A549 (cell line): ENCODE results near the gene MCAM. TPM values are rescaled to one million over a fixed set of nuclear protein-coding genes. Genes with fewer than 3 reads are reported as not detected.

Experiments used
- ATAC-seq, 2 experiments: fragments of 200-7000 bp in 1 of 2; fragments of >200 bp in 1 of 2; cut with Nextera tagmentation in 1 of 2; cut with Tn5 transposase in 1 of 2; 3 replicates each; pipeline versions ENCODE4 v1.8.0 to v1.9.1; 2018 to 2020; ENCODE audit warnings: mild to moderate bottlenecking in 1 of 2, moderate library complexity in 1 of 2
- CTCF ChIA-PET: fragments of 300-600 bp; sonication (Branson Sonifier 250); formaldehyde crosslinking; extraction: SDS; loops from one replicate; lab custom pipeline; 2021; ENCODE audit warnings: antibody characterized with exemption, inconsistent platforms; lab: Yijun Ruan, JAX
- POLR2A ChIA-PET: fragments of 350-600 bp; formaldehyde crosslinking; extraction: SDS; loops from one replicate; lab custom pipeline; 2021; ENCODE audit warnings: antibody characterized with exemption, inconsistent platforms; lab: Yijun Ruan, JAX
- DNase-seq, 2 experiments: peaks; one replicate each; pipeline versions ENCODE4 v3.0.0 to v3.0.0-alpha.2; 2011 to 2016; ENCODE audit warnings: low read depth in 1 of 2, low spot score in 1 of 2
- FAIRE-seq: peaks from 2 replicates; lab custom pipeline; 2011; peaks lifted over from hg19 to GRCh38; lab: Jason Lieb, UNC
- H3K27ac ChIP-seq, 2 experiments: fragments of >200 bp; sonication (Bioruptor Twin); formaldehyde crosslinking; 3 replicates each; pipeline ENCODE4 v1.5.1; 2016 to 2017
- H3K4me1 ChIP-seq: fragments of >200 bp; sonication (Bioruptor Twin); formaldehyde crosslinking; 3 replicates; pipeline ENCODE4 v1.6.1; 2016
- H3K4me2 ChIP-seq: fragments of >200 bp; sonication (Bioruptor Twin); formaldehyde crosslinking; 3 replicates; pipeline ENCODE4 v1.6.1; 2016
- H3K4me3 ChIP-seq: fragments of >200 bp; sonication (Bioruptor Twin); formaldehyde crosslinking; 3 replicates; pipeline ENCODE4 v1.5.1; 2016
- H3K9me3 ChIP-seq: fragments of >200 bp; sonication (Bioruptor Twin); formaldehyde crosslinking; 3 replicates; pipeline ENCODE4 v1.6.1; 2016
- CBX8 ChIP-seq: fragments of 200-600 bp; sonication (generic); IDR thresholded peaks from 2 replicates; pipeline ENCODE4 v1.6.1; 2016
- CEBPB ChIP-seq, 2 experiments: fragments of >200 bp in 1 of 2; sonication (Bioruptor Twin) in 1 of 2; formaldehyde crosslinking in 1 of 2; IDR thresholded peaks; 2 replicates each; pipeline ENCODE4 v1.6.1; 2012 to 2016
- EHF ChIP-seq: fragments of 250-450 bp; sonication (Bioruptor Pico); IDR thresholded peaks from 2 replicates; pipeline ENCODE4 v1.5.0; 2020; ENCODE audit warnings: mild to moderate bottlenecking
- EHMT2 ChIP-seq: fragments of 200-600 bp; sonication (generic); IDR thresholded peaks from 2 replicates; pipeline ENCODE4 v1.6.1; 2016; ENCODE audit warnings: antibody characterized with exemption, low read depth, mild to moderate bottlenecking, moderate library complexity
- ESRRA ChIP-seq: fragments of 150-350 bp; IDR thresholded peaks from 2 replicates; pipeline ENCODE4 v1.6.1; 2014; ENCODE audit warnings: mild to moderate bottlenecking, low read length, borderline replicate concordance
- FOSB ChIP-seq: fragments of 250-450 bp; sonication (Bioruptor Pico); IDR thresholded peaks from 2 replicates; pipeline ENCODE4 v1.5.0; 2020; ENCODE audit warnings: mild to moderate bottlenecking, moderate library complexity
- FOSL2 ChIP-seq, 2 experiments: fragments of 450-650 bp in 1 of 2; fragments of >200 bp in 1 of 2; sonication (Bioruptor Twin) in 1 of 2; formaldehyde crosslinking; IDR thresholded peaks; 2 replicates each; pipeline versions ENCODE4 v1.5.0 to v1.6.1; 2016 to 2020; ENCODE audit warnings: mild to moderate bottlenecking in 1 of 2, moderate library complexity in 1 of 2
- GATA3 ChIP-seq: IDR thresholded peaks from 2 replicates; pipeline ENCODE4 v1.6.1; 2012; ENCODE audit warnings: borderline replicate concordance
- HEYL ChIP-seq: fragments of 250-450 bp; sonication (Bioruptor Pico); IDR thresholded peaks from 2 replicates; pipeline ENCODE4 v1.8.0; 2021; ENCODE audit warnings: mild to moderate bottlenecking, moderate library complexity
- HOXA7 ChIP-seq: fragments of 250-450 bp; sonication (Bioruptor Pico); IDR thresholded peaks from 2 replicates; pipeline ENCODE4 v1.5.0; 2020; ENCODE audit warnings: mild to moderate bottlenecking, moderate library complexity
- JUN ChIP-seq, 2 experiments: fragments of >200 bp; sonication (Bioruptor Twin); formaldehyde crosslinking; IDR thresholded peaks; 2 replicates in 1 of 2; 3 replicates in 1 of 2; pipeline ENCODE4 v1.6.1; 2016 to 2017
- MYC ChIP-seq: IDR thresholded peaks from 2 replicates; pipeline ENCODE4 v1.6.1; 2012; ENCODE audit warnings: mild to moderate bottlenecking, inconsistent platforms, low read length, improper control_type of control experiment, borderline replicate concordance
- POLR2AphosphoS2 ChIP-seq: conservative IDR thresholded peaks from 2 replicates; pipeline ENCODE4 v1.6.1; 2012; ENCODE audit warnings: low read length, improper control_type of control experiment, inconsistent platforms
- RAD21 ChIP-seq, 2 experiments: fragments of >200 bp in 1 of 2; sonication (Bioruptor Twin) in 1 of 2; formaldehyde crosslinking in 1 of 2; IDR thresholded peaks in 1 of 2; conservative IDR thresholded peaks in 1 of 2; 2 replicates in 1 of 2; 3 replicates in 1 of 2; pipeline ENCODE4 v1.6.1; 2012 to 2018; ENCODE audit warnings: inconsistent platforms in 1 of 2
- RCOR1 ChIP-seq: fragments of 150-350 bp; IDR thresholded peaks from 2 replicates; pipeline ENCODE4 v1.6.1; 2014; ENCODE audit warnings: antibody characterized with exemption, low read length, low read depth
- RFX5 ChIP-seq: fragments of 450-650 bp; IDR thresholded peaks from 2 replicates; pipeline ENCODE4 v1.7.1; 2014; ENCODE audit warnings: antibody characterized with exemption, mild to moderate bottlenecking, moderate library complexity
- RNF2 ChIP-seq: fragments of 200-600 bp; sonication (generic); IDR thresholded peaks from 2 replicates; pipeline ENCODE4 v1.6.1; 2016; ENCODE audit warnings: low read depth, mild to moderate bottlenecking, antibody characterized with exemption, moderate library complexity, borderline replicate concordance
- SREBF2 ChIP-seq: fragments of 450-650 bp; IDR thresholded peaks from 2 replicates; pipeline ENCODE4 v1.6.1; 2014; ENCODE audit warnings: mild to moderate bottlenecking, moderate library complexity
- TP53 ChIP-seq: fragments of 250-450 bp; sonication (Bioruptor Pico); IDR thresholded peaks from 2 replicates; pipeline ENCODE4 v1.5.0; 2021; ENCODE audit warnings: mild to moderate bottlenecking, moderate library complexity
- ZC3H11A ChIP-seq: fragments of 450-650 bp; IDR thresholded peaks from 2 replicates; pipeline ENCODE4 v1.6.1; 2014; ENCODE audit warnings: antibody characterized with exemption, mild to moderate bottlenecking
- ZNF302 ChIP-seq: fragments of 250-450 bp; sonication (Bioruptor Pico); IDR thresholded peaks from 2 replicates; pipeline ENCODE4 v1.9.0; 2021; ENCODE audit warnings: inconsistent platforms, mild to moderate bottlenecking, moderate library complexity
- WGBS: methylation state at CpG from one replicate; pipeline ENCODE4 v1.1.6; 2017; ENCODE audit errors: missing lambda C conversion rate; 5-methylcytosine and 5-hydroxymethylcytosine counted together
- polyA plus RNA-seq, 4 experiments: library from polyadenylated mRNA; depleted of rRNA in 3 of 4; stranded (reverse); fragments of >200 nt; fragmentation: RNase III in 1 of 4; extraction: RNeasy Plus Mini Kit Qiagen cat#74134 plus additional on column Dnase treatment in 1 of 4; gene quantifications; 2 replicates in 3 of 4; 3 replicates in 1 of 4; pipeline ENCODE4 v1.2.3, GENCODE V29; 2011 to 2017
- TF ChIP-seq, protein P1 (sequence below): IDR thresholded peaks from 2 replicates; pipeline ENCODE4 v1.6.1; 2012; ENCODE audit warnings: low read depth, borderline replicate concordance
- TF ChIP-seq, protein P2 (sequence below): fragments of >200 bp; sonication (Bioruptor Twin); formaldehyde crosslinking; IDR thresholded peaks from 3 replicates; pipeline ENCODE4 v1.5.1; 2016
- TF ChIP-seq, protein P3 (sequence below): fragments of 150-350 bp; IDR thresholded peaks from 2 replicates; pipeline ENCODE4 v1.6.1; 2014; ENCODE audit warnings: low read depth, mild to moderate bottlenecking, low read length
- TF ChIP-seq, protein P4 (sequence below): IDR thresholded peaks from 2 replicates; pipeline ENCODE4 v1.6.1; 2012
- TF ChIP-seq, protein P5 (sequence below): fragments of 200-600 bp; sonication (generic); IDR thresholded peaks from 2 replicates; pipeline ENCODE4 v1.6.1; 2016; ENCODE audit warnings: antibody characterized with exemption, mild to moderate bottlenecking, moderate library complexity
- TF ChIP-seq, protein P6 (sequence below): fragments of >200 bp; sonication (Bioruptor Twin); formaldehyde crosslinking; IDR thresholded peaks from 3 replicates; pipeline ENCODE4 v1.6.1; 2016

MCAM gene
- polyA plus RNA-seq, 2 of the 4 experiments (the other 2 are of a cell fraction) = 5.4 to 14.9 TPM

DNA sequence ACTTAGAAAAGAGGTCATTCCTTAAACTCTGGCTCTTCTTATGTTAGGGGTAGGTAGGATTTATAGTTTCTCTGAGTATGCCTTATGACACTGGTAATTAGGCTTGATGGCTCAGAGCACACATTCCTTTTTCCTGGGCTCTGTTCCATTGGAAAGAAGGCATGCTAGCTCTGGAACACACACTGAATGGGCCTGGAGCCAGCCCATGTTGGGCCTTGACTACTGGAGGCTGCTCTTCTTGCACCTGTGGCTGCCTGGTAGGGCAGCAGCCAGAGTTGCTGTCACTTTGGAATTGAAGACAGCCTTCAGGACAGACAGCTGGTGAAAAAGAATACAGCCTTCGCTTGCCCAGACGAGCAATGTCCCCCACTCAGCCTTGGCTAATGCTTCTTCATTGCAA lies 18.2 kb downstream of the MCAM start:
- TF ChIP-seq RNF2 (no peak), POLR2AphosphoS2 (no peak), ZC3H11A (no peak), CEBPB (IDR thresholded peaks at IDR 0.05) (no peak), RFX5 (no peak), EHF (CRISPR knock-in tag) (no peak), MYC (no peak), RCOR1 (no peak), JUN (IDR thresholded peaks at IDR 0.05) (no peak), RAD21 (conservative IDR thresholded peaks at IDR 0.05 in 1 of 2, IDR thresholded peaks at IDR 0.05 in 1 of 2) (no peak), SREBF2 (no peak), FOSB (CRISPR knock-in tag) (no peak), HOXA7 (CRISPR knock-in tag) (no peak), ZNF302 (CRISPR knock-in tag) (no peak), GATA3 (no peak), FOSL2 (IDR thresholded peaks at IDR 0.05) (no peak), FOSL2 (CRISPR knock-in tag; IDR thresholded peaks at IDR 0.05) (no peak)
- TF ChIP-seq, protein P1, sequence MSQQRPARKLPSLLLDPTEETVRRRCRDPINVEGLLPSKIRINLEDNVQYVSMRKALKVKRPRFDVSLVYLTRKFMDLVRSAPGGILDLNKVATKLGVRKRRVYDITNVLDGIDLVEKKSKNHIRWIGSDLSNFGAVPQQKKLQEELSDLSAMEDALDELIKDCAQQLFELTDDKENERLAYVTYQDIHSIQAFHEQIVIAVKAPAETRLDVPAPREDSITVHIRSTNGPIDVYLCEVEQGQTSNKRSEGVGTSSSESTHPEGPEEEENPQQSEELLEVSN = no peak
- TF ChIP-seq, protein P2, sequence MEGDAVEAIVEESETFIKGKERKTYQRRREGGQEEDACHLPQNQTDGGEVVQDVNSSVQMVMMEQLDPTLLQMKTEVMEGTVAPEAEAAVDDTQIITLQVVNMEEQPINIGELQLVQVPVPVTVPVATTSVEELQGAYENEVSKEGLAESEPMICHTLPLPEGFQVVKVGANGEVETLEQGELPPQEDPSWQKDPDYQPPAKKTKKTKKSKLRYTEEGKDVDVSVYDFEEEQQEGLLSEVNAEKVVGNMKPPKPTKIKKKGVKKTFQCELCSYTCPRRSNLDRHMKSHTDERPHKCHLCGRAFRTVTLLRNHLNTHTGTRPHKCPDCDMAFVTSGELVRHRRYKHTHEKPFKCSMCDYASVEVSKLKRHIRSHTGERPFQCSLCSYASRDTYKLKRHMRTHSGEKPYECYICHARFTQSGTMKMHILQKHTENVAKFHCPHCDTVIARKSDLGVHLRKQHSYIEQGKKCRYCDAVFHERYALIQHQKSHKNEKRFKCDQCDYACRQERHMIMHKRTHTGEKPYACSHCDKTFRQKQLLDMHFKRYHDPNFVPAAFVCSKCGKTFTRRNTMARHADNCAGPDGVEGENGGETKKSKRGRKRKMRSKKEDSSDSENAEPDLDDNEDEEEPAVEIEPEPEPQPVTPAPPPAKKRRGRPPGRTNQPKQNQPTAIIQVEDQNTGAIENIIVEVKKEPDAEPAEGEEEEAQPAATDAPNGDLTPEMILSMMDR = no peak
- TF ChIP-seq, protein P3, sequence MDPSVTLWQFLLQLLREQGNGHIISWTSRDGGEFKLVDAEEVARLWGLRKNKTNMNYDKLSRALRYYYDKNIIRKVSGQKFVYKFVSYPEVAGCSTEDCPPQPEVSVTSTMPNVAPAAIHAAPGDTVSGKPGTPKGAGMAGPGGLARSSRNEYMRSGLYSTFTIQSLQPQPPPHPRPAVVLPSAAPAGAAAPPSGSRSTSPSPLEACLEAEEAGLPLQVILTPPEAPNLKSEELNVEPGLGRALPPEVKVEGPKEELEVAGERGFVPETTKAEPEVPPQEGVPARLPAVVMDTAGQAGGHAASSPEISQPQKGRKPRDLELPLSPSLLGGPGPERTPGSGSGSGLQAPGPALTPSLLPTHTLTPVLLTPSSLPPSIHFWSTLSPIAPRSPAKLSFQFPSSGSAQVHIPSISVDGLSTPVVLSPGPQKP = no peak
- TF ChIP-seq, protein P4, sequence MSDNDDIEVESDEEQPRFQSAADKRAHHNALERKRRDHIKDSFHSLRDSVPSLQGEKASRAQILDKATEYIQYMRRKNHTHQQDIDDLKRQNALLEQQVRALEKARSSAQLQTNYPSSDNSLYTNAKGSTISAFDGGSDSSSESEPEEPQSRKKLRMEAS = no peak
- FAIRE-seq = no peak
- no peak for DNase-seq
- CTCF ChIA-PET = no interaction called here
- POLR2A ChIA-PET = no interaction called here
- 98% methylated on average over 2 of the region's 2 CpGs for WGBS
- no peaks in the 10 kb centered on the region for H3K9me3 ChIP-seq
- no peak overlapping the region for H3K27ac ChIP-seq
- H3K4me2 ChIP-seq = no peak overlapping the region
- no peaks in the 10 kb centered on the region for H3K4me1 ChIP-seq
- no peak overlapping the region for H3K4me3 ChIP-seq
- no peak for ATAC-seq

DNA sequence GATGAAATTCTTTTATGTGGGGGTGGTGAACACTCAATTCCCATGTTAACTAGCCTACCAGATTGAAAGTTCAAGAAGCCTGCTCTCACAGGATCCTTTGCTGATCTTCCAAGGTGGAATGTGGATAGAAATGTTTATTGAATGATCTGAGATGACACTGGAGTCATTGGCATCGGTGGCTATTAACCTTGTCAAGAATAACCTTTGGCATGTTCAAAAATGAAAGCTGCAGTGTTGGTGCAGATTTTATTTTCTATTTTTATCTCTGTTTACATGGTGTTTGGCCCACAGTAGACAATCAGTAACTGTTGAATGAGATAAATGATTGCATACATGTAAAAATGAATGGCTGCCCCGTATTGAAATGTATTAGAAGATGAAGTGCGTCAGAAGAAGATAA lies 19.0 kb downstream of the MCAM start:
- TF ChIP-seq, protein P5, sequence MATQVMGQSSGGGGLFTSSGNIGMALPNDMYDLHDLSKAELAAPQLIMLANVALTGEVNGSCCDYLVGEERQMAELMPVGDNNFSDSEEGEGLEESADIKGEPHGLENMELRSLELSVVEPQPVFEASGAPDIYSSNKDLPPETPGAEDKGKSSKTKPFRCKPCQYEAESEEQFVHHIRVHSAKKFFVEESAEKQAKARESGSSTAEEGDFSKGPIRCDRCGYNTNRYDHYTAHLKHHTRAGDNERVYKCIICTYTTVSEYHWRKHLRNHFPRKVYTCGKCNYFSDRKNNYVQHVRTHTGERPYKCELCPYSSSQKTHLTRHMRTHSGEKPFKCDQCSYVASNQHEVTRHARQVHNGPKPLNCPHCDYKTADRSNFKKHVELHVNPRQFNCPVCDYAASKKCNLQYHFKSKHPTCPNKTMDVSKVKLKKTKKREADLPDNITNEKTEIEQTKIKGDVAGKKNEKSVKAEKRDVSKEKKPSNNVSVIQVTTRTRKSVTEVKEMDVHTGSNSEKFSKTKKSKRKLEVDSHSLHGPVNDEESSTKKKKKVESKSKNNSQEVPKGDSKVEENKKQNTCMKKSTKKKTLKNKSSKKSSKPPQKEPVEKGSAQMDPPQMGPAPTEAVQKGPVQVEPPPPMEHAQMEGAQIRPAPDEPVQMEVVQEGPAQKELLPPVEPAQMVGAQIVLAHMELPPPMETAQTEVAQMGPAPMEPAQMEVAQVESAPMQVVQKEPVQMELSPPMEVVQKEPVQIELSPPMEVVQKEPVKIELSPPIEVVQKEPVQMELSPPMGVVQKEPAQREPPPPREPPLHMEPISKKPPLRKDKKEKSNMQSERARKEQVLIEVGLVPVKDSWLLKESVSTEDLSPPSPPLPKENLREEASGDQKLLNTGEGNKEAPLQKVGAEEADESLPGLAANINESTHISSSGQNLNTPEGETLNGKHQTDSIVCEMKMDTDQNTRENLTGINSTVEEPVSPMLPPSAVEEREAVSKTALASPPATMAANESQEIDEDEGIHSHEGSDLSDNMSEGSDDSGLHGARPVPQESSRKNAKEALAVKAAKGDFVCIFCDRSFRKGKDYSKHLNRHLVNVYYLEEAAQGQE = no peak
- TF ChIP-seq EHMT2 (no peak), SREBF2 (no peak), JUN (IDR thresholded peaks at IDR 0.05) (no peak), FOSL2 (IDR thresholded peaks at IDR 0.05) (no peak), FOSL2 (CRISPR knock-in tag; IDR thresholded peaks at IDR 0.05) (no peak), POLR2AphosphoS2 (no peak), RFX5 (no peak), HEYL (CRISPR knock-in tag) (no peak), GATA3 (no peak), ESRRA (no peak), TP53 (CRISPR knock-in tag) (no peak), CBX8 (no peak), RCOR1 (no peak)
- TF ChIP-seq, protein P6, sequence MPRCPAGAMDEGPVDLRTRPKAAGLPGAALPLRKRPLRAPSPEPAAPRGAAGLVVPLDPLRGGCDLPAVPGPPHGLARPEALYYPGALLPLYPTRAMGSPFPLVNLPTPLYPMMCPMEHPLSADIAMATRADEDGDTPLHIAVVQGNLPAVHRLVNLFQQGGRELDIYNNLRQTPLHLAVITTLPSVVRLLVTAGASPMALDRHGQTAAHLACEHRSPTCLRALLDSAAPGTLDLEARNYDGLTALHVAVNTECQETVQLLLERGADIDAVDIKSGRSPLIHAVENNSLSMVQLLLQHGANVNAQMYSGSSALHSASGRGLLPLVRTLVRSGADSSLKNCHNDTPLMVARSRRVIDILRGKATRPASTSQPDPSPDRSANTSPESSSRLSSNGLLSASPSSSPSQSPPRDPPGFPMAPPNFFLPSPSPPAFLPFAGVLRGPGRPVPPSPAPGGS = no peak
- TF ChIP-seq, protein P4 = no peak
- H3K4me3 ChIP-seq = no peak overlapping the region
- H3K4me1 ChIP-seq = no peaks in the 10 kb centered on the region
- POLR2A ChIA-PET = no interaction called here
- no peak overlapping the region for H3K27ac ChIP-seq
- DNase-seq (no peak), ATAC-seq (no peak), FAIRE-seq (no peak)
- no peak overlapping the region for H3K4me2 ChIP-seq
- WGBS = 88% methylated on average over 3 of the region's 3 CpGs
- CTCF ChIA-PET = interaction anchor here (1.0 to 1.5 kb wide), 4 partner anchors 13 to 177 kb away, joined by 3 to 5 read pairs (median 4); no protein-coding TSS in a partner anchor
- H3K9me3 ChIP-seq = no peaks in the 10 kb centered on the region
